Right atrium auricular region (tissue), 2 donors: Measurements from ENCODE around the gene CD2. TPM values are rescaled to one million over a fixed set of nuclear protein-coding genes. Genes with fewer than 3 reads are reported as not detected.
A peak's percentile ranks its signal among the peaks of the same experiment; 100 is the strongest.

Experiments used
- DNase-seq: peaks from one replicate; pipeline ENCODE4 v3.0.0-alpha.2; 2019; ENCODE audit warnings: low spot score
- H3K27ac ChIP-seq, 2 donors: fragments of 200-600 bp; sonication (generic); 1 replicate in 1 of 2; 2 replicates in 1 of 2; pipeline ENCODE4 v1.5.1; 2016 to 2019
- H3K27me3 ChIP-seq, 2 donors: fragments of 200-600 bp; sonication (generic); one replicate each; pipeline versions ENCODE4 v1.5.1 to v1.6.0; 2017 to 2019
- H3K36me3 ChIP-seq: fragments of 200-600 bp; sonication (generic); one replicate; pipeline ENCODE4 v1.5.1; 2016
- H3K4me1 ChIP-seq, 2 donors: fragments of 200-600 bp; sonication (generic); one replicate each; pipeline versions ENCODE4 v1.5.1 to v1.6.0; 2017 to 2019
- H3K4me3 ChIP-seq, 2 donors: fragments of 200-600 bp; sonication (generic); 1 replicate in 1 of 2; 2 replicates in 1 of 2; pipeline ENCODE4 v1.5.1; 2017 to 2019; ENCODE audit warnings: mild to moderate bottlenecking in 1 of 2, moderate library complexity in 1 of 2
- H3K9me3 ChIP-seq, 2 donors: fragments of 200-600 bp; sonication (generic); one replicate each; pipeline ENCODE4 v1.5.1; 2019
- CTCF ChIP-seq, 2 donors: fragments of 200-600 bp; sonication (generic); IDR thresholded peaks; one replicate each; pipeline ENCODE4 v1.5.1; 2019; ENCODE audit warnings: antibody characterized with exemption in 2 of 2
- total RNA-seq, 2 donors: library from RNA; depleted of rRNA; stranded (reverse); fragments of >200 nt; gene quantifications; one replicate each; pipeline ENCODE4 v1.1.0, GENCODE V29; 2016

CD2 gene
- total RNA-seq, 2 donors from 2014 or later, result 0.26 to 1.6 TPM

GRCh38 chr1:116733476-116734365 lies 20.5 kb upstream of the CD2 start:
- TF ChIP-seq CTCF (IDR thresholded peaks at IDR 0.05), result no peak
- Histone ChIP-seq H3K4me1 (no peaks in the 10 kb centered on the region), H3K4me3 (no peak overlapping the region), H3K36me3 (no peaks in the 10 kb centered on the region), H3K9me3 (no peaks in the 10 kb centered on the region), H3K27me3 (no peaks in the 10 kb centered on the region), H3K27ac (no peak overlapping the region)
- no peak for DNase-seq

GRCh38 chr1:116735246-116735645 lies 19.0 kb upstream of the CD2 start:
- Histone ChIP-seq H3K27ac (no peak overlapping the region), H3K36me3 (no peaks in the 10 kb centered on the region), H3K27me3 (no peaks in the 10 kb centered on the region), H3K4me1 (no peaks in the 10 kb centered on the region), H3K4me3 (no peak overlapping the region), H3K9me3 (no peaks in the 10 kb centered on the region)
- no peak for DNase-seq
- no peak for TF ChIP-seq CTCF (IDR thresholded peaks at IDR 0.05)

- Histone ChIP-seq H3K36me3 (no peaks in the 10 kb centered on the region), H3K4me3 (no peak overlapping the region), H3K4me1 (no peaks in the 10 kb centered on the region), H3K27ac (no peak overlapping the region), H3K27me3 (no peaks in the 10 kb centered on the region), H3K9me3 (no peaks in the 10 kb centered on the region)
- peak; percentile 32 to 80 for TF ChIP-seq CTCF (IDR thresholded peaks at IDR 0.05)
- peak; percentile 66 for DNase-seq
Observed at GRCh38 chr1:116737020-116737854, 17.0 kb upstream of the CD2 start.

- no peak for TF ChIP-seq CTCF (IDR thresholded peaks at IDR 0.05)
- Histone ChIP-seq H3K36me3 (no peaks in the 10 kb centered on the region), H3K27ac (no peak overlapping the region), H3K27me3 (no peaks in the 10 kb centered on the region), H3K4me3 (no peak overlapping the region), H3K4me1 (no peaks in the 10 kb centered on the region), H3K9me3 (peaks cover 0 to 2% of the 10 kb centered on the region in 2 donors)
- no peak for DNase-seq
Observed at GRCh38 chr1:116737855-116738321, 16.3 kb upstream of the CD2 start.

- no peak overlapping the region for H3K27ac ChIP-seq
- H3K27me3 ChIP-seq, result no peaks in the 10 kb centered on the region
- H3K4me1 ChIP-seq, result no peaks in the 10 kb centered on the region
- H3K9me3 ChIP-seq, result peaks cover 0 to 11% of the 10 kb centered on the region in 2 donors
- DNase-seq, result no peak
- H3K4me3 ChIP-seq, result no peak overlapping the region
- no peaks in the 10 kb centered on the region for H3K36me3 ChIP-seq
- no peak for TF ChIP-seq CTCF (IDR thresholded peaks at IDR 0.05)
Observed at GRCh38 chr1:116738673-116739370, 15.4 kb upstream of the CD2 start.
